Hypothalamus (tissue), 51 donors: ENCODE data around the gene SSUH2.
"Not testable (repeated sequence)": the region's sequence is repeated elsewhere in the genome, so short reads cannot be mapped to it uniquely, and the experiment has no call there.

Source experiments
- DNase-seq, 51 donors: peaks; one replicate each; lab custom pipeline; 2025; lab: John Stamatoyannopoulos, UW

SSUH2 gene

DNA sequence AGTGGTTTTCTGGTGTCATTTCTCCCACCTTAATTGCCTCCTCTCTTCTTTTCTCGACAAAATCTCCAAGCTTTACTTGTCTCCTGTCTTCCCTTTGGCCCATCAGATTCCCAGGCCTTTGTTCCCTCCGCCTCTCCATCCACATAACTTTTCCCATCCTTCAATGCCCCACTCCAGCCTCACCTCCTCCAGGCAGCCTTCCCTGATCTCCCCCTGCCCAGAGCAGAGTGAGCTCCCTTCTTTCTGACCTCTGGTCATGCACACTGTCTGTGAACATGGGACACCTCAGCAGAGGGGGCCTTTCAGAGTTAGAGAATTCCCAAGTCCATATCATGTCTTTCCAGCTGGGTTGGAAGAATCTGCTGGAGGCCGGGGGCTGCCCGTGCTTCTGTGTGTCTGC, 14.6 kb upstream of the SSUH2 start:
- no peak for DNase-seq

DNA sequence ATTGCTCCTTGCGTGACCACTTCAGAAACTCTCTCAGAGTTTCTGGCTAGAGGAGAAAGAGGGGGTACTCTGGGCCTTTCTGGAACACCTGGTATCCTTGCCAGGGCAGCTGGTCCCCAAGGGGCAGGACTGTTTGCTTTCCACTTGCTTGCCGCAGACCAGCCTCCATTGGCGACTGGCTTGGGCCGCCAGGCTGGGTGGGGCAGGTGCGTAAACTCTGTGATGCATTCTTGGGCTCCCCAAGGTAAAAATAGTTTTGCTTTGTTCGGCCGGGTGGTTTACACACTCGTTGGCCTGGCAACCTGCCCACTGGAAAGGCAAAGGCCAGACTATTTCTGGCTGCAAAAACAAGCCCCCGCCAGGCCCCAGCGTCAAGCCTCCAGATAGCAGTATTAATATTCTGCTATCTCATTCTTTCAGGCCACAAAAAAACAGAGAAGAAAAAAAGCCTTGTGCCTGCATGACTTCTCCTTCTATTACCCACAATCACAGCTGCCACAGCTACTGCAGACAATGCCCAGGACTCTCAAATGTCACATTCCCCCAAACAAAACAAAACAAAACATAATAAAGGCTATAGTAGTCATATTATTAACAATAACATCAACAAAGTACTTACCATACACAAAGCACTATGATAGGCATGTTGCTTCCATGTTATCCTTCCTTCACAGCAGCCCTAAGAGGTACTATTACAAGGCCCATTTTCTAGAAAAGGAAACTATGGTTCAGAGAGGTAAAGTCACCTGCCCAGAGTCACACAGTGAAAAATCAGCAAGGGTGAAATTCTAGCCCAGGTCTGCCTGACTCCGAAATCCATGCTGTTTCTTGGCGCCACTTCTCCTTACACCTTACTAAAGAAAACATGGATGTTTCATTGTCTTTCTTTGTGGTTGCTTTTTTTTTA, 14.0 kb upstream of the SSUH2 start:
- DNase-seq: peak in 12 of 51 donors; percentile 3 to 37 (median 10)

DNA sequence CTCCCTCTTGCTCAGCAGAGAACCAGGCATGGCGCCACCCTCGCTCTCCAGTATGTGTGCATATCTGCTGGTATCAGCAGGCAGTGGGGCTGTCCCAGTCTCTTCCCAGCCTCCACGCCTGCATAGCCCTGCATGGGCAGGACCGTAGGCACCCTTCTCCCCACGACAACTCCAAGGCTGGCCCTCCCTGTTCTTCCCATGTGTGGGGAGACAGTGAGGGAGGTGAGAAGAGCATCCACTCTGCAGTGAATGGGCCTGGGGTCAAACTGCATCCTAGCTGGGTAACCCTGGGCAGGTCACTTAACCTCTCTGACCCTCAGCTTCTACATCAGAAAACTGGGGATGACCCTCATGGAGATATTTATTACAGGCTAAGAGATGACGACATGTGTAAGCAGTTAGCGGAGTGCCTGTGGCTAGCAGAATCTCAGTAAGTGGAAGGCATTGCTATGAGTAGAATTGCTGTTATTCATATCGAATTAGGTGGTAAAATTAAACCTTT, 13.3 kb upstream of the SSUH2 start:
- DNase-seq: no peak

DNA sequence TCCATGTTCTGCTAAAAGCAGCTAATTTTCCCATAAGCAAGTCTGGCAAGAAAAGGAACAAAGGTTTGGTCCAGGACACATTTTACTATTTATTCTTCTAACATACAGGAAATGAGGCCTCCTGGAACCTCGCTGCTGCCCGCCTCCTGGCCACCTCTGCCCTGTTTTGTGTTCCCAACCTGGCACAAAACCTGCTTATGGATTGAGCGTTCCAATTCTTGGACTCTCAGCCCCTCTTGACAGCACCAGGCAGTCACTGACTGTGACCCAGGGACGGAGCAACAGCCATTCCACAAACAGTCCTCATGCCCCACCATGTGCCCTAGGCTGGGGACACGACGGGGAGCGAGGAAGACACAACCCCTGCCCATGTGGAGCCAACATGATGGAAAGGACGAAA, 11.6 kb upstream of the SSUH2 start:
- DNase-seq: no peak

DNA sequence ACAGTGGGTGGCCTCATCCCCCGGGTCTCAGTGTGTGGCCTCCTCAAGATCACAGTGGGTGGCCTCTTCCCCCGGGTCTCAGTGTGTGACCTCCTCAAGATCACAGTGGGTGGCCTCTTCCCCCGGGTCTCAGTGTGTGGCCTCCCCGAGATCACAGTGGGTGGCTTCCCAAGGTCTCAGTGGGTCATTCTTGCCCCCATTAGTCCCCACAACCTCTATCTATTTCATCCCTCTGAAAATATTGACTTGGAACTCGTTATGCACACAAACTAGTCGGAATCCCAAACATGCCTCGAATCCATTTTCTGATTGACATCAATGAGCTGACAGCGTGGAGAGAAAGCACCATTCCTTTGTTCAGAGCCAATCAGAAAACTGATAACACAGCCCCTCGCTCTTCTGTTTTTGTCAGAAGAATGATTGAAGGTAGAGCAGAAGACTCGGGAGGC, 10.8 kb upstream of the SSUH2 start:
- no peak for DNase-seq

DNA sequence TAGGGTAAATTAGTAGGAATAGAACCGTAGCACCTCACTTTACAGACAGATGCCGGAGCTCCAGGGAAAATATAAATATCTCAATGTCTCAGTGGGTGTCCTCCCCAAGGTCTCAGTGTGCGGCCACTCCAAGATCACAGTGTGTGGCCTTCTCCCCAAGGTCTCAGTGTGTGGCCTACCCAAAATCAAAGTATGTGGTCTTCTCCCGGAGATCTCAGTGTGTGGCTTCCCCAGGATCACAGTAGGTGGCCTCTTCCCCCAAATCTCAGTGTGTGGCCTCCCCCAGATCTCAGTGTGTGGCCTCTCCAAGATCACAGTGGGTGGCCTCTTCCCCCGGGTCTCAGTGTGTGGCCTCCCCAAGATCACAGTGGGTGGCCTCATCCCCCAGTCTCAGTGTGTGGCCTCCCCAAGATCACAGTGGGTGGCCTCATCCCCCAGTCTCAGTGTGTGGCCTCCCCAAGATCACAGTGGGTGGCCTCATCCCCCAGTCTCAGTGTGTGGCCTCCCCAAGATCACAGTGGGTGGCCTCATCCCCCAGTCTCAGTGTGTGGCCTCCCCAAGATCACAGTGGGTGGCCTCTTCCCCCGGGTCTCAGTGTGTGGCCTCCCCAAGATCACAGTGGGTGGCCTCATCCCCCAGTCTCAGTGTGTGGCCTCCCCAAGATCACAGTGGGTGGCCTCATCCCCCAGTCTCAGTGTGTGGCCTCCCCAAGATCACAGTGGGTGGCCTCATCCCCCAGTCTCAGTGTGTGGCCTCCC, 10.2 kb upstream of the SSUH2 start:
- not testable (repeated sequence) for DNase-seq

DNA sequence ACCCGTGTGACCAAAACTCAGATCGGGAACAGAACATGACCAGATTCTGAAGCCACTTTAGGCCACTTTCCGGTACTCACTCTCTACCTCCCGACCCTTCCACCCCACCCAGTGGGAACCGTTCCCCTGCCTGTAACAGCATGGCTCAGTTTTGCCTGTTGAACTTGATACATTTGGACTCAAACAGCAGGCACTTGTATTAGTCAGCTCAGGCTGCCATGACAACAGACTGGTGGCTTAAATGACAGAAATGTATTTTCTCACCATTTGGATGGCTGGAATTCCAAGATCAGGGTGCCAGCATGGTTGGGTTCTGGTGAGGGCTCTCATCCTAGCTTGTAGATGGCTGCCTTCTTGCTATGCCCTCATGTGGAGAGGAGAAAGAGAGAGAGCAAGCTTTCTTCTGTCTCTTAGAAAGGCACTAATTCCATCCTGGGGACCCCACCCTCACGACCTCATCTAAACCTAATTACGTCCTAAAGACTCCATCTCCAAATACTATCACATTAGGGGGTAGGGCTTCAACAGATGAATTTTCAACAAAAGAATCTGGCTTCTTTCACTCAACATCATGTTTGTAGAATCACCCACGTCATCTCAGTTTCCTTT, 9.3 kb upstream of the SSUH2 start:
- DNase-seq: peak in 1 of 51 donors; percentile 9

DNA sequence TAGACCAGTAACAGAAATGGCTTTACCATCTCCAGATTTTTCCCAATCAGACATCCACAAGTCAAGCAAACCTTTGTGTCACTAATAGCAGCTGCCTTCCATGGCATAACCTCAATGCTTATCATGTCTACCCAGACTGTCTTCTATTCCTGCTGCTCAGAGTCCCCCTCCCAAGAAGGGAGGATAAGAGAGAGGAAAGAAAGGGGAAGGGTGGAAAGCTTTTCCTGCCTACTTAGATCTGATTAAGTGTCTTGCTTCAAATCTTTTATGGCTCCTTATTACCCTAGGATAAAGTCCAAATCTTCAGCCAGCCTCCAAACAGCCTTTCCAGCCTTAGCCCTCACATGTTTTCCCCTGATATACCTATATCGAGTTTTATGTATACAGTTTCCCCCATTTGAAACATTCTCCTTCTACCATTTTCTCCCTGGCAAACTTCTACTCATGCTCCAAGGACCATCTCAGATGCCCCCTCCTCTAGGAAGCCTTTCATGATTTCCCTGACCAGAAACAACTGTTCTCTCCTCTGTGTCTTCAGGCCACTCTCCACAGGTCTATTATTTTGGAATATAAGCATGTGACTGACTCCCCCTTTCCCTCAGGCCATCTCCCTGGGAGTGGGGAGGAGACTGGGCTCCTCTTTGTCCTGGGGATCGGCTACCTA, 7.9 kb upstream of the SSUH2 start:
- no peak for DNase-seq

DNA sequence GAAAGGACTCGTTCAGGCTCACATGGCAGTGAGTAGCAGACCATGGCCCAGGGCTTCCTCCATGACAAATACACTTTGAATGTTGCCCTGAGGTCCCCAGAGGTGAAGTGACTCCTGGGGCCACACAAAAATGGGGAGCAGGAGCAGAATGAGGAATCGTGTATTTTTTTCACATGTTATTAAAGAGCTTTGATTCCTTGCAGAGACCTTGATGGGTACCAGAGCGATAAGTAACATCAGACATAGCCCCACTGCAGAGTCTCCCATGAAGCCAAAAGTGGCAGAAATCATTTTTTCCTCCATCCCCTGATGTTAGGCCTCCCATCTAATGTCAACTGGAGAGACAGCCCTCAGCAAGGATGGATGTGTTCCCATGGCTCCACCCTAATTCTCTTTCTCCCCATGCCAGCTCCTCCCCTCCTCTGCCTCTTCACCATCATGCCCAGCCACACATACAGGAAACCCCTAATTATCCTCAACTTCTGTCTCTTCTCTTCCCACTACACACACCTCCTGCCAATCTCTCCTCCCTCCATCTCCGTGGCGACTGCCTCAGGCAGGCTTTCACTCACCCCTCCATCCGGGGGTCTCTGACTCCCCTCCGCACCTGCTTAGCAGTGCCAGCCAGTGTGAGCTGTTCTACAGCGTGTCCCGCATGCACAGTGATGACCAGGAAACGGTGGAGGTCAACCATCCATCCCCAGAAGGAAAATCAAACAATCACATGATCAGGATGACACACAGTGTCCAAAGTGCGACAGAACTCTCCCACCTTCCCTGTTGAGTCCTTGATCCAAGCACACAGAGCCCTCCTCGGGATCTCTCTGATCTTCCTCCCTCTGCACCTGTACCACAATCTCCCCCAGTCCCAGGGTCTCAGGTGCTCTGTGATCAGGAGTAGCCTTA, 7.1 kb upstream of the SSUH2 start:
- no peak for DNase-seq

DNA sequence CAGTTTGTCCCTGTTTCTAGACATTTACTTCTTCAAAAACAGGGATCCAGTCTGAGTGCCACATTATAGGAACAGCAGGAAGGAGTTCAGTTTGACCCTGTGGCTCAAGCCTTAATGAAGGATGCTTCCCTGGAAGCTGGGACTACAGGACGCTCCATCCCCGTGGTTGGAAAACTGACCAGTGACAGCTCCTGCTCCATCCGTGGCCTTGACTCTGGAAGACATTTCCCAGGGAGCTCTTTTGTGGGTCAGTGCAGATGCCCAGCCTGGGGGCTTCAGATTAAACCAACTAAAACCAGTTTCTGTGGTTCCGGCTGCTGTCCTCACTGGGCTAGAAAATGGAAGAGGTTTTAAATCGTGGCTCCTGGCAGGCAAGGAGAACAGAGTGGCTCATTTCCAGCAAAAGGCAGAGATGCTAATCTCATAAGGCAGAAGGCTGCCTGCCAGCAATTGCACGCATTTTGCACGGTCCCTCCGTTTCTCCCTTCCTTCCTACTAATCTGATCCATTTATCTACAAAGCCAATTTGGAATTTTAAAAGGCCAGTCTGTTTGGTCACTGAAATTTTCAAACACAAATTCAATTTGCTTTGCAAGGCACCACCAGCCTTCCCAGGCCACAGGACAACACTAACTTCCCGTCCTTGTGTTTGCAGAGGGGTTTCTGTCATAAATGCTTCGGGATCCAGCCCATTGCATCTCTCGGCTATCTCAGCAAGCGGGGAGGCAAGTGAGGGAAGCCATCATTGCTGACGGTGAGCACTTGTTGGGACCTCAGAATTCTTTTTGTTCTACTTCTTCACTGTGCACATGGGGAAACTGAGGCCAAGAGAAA, 6.2 kb upstream of the SSUH2 start:
- DNase-seq: no peak

DNA sequence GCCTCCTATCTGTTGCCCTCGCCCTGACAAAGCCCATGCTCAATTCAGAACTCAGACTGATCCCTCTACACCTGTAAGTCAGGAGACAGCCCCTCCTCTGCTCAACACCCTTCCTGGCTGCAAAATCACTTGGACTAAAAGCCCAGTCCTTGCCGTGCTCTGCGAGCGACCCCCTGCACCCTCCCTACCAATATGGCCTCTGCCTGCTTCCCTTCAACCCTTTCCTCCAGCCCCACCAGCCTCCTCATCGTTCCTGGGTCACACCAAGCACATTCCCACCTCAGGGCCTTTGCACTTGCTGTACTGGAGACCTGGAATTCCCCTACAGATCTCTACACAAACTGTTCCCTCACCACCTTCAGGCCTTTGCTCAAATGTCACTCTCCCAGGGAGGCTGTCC, 5.2 kb upstream of the SSUH2 start:
- DNase-seq: no peak

DNA sequence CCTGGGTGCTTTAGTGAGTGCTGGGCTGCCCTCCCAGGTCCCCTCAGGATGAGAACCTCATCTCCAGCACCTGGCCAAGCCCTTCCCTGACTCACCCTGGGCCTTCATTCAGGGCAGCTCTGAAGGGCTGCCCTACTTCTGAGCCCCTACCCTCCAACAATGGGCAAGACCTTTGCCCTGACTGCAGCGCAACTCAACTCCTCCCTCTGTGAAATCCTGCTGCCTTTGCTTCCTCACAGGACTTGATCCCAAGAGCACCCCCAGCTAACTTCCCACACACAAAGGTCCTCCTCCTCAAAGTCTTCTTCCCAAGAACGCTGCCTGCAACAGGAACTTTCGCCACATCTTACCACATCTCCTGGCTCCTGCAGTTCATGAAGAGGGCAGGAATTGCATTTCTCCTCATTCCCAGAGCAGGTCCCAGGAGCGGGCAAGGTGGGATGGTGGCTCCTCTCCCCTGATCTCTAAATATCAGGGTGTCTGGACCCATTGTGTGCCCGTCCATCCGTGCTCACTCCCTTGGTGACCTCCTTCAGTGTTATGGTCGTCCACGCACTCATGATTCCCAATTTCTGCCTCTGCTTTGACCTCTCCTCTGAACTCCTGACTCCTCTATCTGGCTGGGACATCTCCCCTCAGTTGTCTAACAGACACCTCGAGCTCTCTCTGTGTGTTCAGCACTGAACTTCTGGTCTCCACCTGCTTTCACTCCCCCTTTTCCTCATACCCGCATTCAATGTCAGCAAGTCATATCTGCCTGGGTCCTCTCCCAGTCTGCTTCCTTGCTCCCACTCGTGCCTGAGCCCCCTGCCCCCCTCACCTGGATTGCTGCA, 4.5 kb upstream of the SSUH2 start:
- no peak for DNase-seq

DNA sequence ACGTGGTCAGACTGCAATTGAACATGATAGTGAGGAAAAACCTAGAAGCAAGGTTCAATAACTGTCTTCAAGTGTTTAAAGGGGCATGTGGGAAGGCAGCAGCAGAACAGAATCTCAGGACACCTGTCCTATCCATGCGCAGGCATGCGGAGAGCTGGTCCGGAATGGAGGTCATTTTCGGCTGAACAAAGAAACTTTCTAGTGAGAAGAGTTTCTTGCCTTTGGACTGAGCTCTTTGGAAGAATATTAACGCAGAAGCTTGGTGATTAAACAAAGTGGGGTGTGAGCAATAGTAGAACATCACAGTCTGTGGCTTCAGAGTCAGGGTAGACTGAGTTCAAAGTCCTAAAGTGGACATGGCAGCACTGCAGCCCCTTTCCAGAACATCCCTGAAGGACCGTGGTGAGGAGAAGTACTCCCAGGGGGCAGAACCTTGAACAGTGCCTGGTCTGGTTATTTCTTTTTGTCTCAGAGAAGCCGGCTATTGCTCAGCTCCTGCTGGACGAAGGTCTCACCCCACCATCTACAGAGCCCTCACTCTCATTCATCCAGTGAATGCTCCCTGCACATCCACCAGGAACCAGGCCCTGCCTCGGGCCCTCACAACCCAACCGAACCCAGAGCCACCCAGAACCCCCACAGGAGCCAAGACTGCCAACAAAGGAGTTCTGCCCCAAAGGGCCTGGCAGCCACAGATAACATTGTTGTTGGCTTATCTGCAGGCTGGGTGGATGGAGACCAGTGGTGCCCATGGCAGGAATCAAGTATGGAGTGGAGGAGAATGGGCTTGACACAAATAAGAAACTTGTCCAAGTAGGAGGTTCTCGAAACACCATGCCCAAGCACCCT, 2.8 kb upstream of the SSUH2 start:
- DNase-seq: no peak

DNA sequence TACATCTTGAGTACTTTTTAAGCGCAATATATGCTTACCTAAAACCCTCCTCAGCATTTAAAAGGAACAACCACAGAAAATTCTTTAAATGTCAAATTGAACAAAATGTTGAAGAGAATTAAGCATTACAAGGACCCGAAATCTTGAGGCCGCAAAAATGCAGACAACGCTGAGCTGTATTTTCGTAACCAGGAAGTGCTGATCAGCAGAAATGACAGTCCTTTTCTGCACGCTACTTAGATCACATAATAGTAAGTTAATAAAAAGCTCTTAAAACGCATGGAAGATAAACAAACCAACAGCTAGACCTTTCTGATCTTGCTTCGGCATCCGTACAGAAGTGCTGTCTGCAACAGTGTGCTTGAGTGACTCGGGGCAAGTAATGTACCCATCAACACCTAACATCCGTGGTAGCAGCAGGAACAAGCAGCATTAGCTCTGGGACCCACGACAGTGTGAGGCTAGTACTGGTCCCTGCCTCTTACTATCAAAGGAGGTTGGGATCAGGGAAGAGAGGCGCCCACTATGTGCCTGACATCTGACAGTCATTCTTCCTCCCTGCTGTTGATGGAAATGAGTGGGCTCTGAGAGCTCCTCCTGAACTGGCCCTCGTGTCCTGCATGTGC, 1.8 kb upstream of the SSUH2 start:
- no peak for DNase-seq

DNA sequence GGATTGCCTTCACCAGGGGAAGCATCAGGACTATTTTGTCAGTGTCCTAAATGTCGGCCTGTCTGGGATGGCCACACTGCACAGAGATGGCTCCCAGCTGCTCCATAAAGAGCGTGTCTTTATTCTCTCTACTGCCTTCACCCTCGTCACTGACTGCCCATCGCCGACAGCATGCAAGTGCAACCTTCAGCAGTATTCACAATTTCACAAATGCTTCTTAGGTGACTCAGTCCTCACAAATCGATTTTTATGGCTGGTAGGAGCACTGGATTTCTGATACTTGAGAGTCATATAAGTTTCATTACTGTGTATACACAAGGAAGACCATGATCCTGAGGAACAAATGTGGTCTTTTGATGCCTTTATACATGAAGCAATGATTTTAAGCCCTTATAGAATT, 1.1 kb upstream of the SSUH2 start:
- no peak for DNase-seq

DNA sequence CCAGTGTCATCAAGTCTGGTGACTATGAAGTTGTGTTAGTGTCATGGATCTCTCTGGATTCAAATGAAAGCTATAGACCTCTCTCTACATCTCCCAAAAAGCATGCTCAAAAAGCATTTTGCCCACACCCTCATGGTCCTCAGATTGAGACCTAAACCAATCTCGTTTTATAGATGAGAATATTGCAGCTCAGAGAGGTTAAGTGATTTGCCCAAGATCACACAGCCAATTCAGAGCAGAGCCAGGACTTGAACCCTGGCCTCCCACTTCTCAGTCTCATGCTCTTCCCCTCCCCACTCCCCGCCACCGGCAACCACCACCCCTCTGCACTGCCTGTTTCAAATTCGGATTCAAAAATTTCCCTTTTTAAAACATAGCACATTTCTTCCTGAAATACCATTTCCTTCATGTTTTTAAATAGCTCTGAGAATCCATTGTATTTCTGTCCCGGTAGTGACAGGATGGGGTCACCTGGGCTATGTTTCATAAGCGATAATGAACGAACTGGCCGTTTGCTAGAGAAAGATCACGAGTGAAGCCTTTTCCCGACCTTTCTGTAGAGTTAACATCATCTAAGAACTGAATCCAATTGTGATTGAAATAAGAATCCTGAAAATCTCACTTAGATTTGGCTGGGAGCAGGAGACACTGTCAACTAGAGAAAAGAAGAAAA, 769 bp downstream of the SSUH2 start:
- no peak for DNase-seq
